HG03108 (cell line): ENCODE results near the gene CNOT8.

Source experiments
- ATAC-seq: cut with Tn5 transposase; IDR thresholded peaks from one replicate; pipeline ENCODE4 v1.9.1; 2021; ENCODE audit warnings: moderate library complexity; ENCODE audit not compliant: unreplicated experiment

Gene CNOT8

DNA sequence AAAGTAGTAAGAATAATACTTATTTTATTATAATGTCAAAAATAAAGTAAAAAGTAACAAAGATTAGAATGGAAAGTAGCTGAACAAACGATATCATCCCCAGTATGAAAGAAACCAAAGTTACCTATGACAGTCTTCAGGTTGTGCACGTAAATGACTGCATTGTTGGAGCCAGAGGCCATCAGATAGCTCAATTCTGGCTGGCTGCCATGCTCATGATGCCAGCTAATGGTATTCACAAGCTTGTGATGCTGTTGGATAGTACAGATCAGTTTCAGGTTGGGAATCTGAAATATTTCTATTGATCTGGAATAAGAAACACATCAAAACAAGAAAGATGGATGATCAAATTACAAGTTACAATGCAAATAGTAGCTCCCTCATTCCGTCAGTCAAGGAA lies 58.4 kb downstream of the CNOT8 start:
- ATAC-seq: no peak

DNA sequence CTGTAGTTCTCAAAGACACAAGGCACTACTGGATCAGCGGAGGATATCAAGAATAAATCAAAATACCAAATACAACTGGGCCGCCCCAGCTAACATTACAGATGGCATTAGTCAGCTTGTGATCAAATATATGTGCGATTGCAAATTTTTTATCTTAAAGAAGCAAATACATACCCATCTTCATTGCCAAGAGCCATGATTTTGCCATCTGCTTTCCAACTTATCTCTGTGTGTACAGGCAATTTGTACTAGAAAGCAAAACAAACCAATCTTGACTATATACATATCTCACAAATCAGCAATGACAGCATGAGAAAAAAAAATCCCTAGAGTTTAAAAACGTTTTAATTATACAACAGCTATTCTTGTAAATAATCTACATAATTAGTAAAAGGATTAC lies 59.3 kb downstream of the CNOT8 start:
- no peak for ATAC-seq

DNA sequence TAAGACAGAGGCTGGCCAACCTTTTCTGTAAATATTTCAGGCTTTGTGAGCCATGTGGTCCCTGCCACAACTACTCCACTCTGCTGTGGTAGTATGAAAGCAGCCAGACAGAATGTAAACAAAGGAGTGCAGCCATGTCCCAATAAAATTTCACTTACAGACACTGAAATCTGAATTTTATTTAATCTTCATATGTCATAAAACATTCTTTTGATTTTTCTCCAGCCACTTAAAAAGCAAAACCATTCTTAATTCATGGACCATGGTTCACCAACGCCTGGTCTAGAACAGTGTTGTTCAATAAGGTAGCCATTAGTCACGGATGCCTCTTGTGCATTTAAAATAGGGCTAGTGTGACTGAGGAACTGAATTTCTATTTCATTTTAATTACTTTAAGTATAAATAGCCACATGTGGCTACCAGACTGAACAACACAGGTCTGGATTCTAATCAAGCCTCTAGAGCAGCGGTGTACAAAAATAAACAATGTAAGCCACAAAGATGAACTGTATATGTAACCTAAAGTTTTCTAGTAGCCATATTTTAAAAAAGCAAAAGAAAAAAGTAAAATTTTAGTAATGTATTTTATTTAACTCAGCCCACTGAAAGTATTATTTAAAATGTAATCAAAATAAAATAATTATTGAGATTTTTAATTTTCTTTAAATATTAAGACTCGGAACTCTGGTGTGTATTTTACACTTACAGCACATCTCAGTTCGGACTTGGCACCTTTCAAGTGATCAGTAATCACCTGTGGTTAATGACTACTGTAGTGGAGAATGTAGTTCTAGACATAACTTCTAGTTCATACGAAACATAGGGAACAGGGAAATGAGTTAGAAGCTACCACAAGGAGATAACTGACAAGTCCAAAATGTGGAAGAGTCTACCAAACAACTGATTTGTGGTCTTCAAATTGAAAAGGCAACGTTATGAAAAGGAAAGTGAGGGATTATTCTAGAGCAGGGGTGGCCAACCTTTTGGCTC lies 65.3 kb downstream of the CNOT8 start:
- no peak for ATAC-seq
